DMS79 (cell line): ENCODE results near the gene OR7D2.
"Not testable (repeated sequence)": the region's sequence is repeated elsewhere in the genome, so short reads cannot be mapped to it uniquely, and the experiment has no call there.

Experiments used
- DNase-seq: peaks from one replicate; lab custom pipeline; 2025; lab: John Stamatoyannopoulos, UW

The OR7D2 gene

DNA sequence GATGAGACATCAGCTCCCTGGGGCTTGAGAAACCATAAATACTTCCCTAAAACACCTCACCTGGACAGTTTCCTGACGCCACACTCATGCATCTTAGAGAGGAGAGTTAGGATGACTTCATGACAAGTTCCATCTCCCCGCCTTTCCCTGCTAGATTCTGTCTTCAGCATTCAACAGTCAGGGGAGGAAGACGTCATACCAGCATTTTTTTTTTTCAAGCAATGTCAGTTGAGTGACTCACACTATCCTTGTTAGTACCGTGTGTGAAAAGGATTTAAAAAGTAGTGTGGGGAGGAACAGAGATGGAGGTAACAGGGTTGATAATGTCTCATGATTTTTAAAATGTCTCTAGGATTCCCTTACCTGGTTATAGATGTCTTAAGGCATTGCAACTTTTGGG, at the start of gene OR7D2:
Gene OR7D2, plus strand, starts transcription at position 79 of the 400 bp plus-strand sequence. CDS start 6,803 bp downstream, outside the sequence.
- no peak for DNase-seq

DNA sequence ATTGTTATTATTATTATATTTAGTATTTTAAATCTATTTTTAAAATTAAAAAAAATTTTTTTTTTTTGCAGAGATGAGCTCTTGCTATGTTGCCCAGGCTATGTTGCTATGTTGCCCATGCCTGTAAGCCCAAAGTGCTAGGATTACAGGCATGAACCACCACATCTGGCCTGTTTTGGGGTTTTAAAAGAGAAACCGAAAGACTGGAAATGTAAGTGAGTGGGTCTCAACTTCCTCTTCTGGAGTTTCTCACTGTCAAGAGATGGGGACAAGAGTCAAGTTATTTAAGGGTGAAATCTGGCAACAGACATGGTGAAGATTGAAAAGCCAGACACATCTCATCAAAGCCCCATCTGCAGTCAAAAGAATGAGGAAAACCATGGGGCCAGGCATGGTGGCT, 47.8 kb upstream of the OR7D2 start:
- DNase-seq: no peak

DNA sequence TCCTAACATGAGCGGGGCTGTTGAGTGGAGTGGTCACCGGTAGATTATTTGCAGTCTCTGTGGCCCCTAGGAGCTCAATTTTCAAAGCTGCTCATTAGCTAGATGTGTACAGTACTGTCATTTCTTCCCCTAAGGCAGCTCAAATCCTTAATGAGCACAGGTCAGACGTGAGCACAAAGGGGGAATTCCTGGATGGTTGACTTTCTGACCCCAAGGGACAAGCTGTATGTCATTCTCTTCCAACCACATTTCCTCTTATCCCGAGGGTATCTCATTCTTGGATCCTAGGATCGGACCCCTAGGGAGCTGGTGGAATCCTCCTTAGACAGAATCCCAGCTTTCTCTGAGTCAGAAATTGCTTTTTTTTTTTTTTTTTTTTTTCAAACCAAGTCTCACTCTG, 46.4 kb upstream of the OR7D2 start:
- DNase-seq: no peak

DNA sequence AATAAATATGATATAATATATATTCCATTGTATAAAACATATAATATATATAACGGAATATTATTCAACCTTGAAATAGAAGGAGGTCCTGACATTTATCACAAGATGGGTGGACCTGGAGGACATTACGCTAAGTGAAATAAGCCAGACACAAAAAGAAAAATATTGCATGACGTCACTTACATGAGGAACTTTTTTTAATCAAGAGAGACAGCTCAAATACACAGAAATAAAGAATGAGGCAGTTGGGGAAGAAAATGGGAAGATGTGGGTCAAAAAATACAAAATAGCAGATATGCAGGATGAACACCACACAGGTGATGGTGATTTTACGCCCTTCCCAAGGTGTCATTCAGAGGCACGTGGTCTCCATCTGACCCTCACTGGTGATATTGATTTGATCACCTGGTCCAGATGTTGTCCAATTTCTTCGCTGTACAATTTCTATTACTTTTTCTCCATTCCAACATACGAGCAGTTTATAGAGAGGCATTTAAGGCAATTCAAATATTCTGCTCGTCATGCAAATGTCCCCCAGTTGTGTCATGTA, 39.1 kb upstream of the OR7D2 start:
- DNase-seq: no peak

DNA sequence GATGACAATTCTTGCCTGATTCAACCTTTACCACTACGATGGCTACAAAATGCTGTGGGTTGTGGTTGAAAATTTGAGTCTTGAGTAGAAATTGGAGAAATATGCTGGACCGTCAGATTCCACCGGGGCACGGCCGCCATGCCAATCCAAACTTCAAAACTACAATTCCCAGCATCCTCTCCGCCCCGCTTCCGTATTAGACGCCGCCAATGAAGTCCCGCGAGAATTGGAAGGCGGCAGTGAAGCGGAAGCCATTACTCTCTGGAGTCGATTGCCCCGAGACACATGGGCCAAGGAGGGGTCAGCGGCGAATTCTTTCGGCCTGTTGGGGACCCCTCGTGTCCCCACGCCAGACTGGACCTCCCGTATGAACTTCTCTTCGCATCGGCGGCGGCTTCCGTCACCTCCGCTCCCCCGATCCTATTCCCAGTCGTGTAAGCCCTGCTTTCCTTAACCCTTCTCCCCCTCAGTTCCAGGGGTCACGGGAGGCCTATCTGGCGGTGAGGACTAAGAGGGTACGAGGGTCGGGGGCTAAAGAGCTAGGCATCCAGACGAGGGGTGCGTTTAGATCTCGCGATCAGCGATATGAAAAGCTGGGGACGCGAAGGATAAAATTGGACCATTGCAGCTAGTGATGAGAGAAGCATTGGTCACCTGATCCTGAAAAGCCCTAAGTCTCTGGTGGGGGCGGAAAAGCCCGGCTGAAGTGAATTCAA, 38.5 kb upstream of the OR7D2 start, which contains the start of gene ZNF317:
Gene ZNF317, plus strand, starts transcription at position 239 of the 716 bp plus-strand sequence. CDS start 15,620 bp downstream, outside the sequence.
- peak; percentile 90 for DNase-seq

DNA sequence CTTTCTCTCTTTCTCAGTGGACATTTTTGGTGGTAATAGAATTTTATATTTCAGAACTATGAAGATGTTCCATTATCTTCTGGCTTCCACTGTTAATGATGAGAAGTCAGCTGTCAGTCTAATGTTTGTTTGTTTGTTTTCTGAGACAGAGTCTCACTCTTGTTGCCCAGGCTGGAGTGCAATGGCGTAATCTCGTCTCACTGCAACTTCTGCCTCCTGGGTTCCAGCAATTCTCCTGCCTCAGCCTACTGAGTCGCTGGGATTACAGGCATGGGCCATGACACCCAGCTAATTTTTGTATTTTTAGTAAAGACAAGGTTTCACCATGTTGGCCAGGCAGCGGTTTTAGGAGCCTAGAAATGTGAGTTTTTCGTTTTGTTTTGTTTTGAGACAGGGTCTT, 33.9 kb upstream of the OR7D2 start:
- DNase-seq: no peak

DNA sequence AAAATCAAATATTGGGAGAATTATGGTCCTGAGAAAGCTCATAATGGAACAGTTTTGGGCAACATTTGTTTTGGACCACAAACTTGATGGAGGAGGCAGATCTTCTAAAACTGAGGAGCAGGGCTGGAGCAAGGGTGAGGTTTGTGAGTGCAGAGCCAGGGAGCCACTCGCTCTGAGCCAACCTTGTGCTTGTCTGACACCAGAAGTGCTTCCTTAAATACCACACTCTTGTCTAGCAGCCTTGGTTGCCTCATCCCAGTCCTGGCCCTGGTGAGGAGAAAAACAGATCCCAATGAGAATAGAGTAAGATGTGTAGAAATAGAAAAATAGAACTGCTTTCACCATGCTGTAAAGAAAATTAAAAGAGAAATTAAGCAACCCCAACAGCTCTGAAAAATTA, 31.9 kb upstream of the OR7D2 start:
- DNase-seq: no peak

DNA sequence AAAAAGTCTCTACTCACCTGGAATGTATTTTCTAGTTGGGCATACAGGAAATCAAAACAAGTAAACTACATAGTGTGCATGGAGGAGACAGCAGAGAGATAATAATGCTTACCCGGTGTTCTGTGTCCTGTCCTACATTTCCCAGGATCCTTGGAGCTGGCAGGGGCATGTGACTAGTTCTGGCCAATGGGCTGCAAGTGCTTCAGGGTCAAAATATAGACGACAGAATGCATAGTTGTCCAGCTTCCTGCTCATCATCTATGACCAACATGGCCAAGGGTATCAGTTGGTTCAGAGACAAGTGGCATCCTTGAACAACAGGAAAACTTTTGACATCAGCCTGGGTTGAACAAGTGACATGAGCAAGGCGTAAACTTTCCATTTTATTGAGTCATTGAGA, 30.1 kb upstream of the OR7D2 start:
- DNase-seq: no peak

DNA sequence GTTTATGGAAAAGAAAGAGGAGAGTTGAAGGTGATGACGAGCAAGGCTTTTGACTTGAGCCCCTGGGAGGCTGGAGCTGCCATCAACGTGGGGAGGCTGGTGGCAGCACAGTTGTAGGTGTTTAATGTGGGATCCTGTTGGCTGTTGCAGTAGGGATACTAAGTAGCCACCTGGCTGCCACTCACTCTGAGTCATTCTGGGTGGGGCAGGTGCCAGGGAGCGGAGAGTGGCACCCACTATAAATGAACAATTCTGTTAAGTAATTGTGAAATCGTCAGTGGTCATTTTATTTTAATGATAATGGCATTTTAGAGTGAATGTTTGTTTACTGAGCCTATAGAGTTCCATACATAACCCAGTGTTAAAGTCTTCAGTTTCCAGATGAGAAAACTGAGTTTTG, 28.8 kb upstream of the OR7D2 start:
- no peak for DNase-seq

DNA sequence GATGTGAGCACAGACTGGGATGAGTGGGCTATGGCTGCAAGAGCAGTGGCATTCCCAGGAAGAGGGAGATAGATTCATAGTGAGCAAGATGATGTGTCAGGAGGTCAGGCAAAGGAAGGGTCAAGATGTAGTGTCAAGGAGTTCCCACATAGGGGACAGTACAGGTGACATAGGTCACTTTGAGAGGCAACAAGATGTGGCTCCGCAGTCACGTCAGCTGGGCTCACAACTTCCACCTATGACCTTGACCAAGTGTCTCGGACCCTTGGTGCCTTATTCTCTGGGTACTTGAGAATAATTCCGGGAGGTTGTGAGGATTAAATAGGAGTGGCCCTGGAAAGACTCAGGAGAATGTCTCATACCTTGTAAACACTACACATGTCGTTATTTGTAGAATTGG, 28.1 kb upstream of the OR7D2 start:
- DNase-seq: no peak

DNA sequence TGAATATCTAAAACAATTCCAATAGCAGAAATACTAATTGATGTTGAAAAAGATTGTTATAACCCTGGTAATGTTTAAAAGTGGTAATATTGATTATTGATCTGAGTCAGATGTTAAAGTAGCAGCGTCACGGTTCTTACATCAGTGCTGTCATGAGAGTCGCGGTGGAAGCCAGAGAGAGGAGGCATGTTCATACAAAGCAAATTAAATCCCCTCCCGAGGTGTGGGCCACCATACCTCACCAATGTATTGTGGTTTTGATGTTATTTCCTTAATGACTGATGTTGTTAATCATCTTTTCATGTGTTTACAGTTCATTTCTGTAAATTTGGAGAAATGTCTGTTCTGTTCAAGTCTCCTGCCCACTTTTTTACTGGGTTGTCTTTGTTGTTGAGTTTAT, 27.4 kb upstream of the OR7D2 start:
- no peak for DNase-seq

DNA sequence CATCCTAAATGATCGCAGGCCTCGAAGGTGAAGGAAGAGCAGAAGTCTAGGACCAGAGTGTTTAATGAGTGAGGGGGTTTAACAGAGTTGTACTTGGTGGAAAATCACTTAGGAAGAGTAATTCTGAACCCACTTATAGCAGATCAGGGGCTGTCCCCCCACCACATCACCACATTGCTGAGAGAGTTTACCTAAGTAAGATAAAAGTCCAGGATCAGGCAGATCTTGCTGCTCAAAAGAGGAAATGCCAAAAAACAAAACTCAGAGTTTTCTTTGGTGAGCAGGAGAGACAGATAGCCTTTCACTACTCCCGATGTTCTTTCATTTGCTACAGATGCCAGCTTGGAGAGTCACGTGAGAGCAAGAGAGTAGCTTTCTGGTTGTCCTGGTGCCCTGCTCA, 23.2 kb upstream of the OR7D2 start:
- DNase-seq: no peak

DNA sequence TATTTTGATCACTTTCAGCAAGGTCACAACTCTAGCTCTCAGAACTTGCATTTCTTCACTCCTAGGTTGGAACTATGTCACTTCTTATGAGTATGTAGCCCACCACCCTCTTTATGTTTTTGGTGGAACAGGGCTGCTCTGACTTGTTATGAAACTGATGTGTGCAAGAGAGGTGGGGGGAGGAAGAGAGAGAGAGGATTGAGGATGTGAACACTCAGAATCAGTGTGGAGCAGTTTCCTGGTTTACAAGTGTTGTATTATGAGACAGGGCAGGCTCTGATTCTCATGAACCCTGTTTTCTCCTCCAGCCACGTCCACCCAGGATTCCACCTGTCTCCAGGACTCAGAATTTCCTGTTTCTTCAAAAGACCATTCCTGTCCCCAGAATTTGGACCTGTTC, 22.5 kb upstream of the OR7D2 start:
- no peak for DNase-seq

DNA sequence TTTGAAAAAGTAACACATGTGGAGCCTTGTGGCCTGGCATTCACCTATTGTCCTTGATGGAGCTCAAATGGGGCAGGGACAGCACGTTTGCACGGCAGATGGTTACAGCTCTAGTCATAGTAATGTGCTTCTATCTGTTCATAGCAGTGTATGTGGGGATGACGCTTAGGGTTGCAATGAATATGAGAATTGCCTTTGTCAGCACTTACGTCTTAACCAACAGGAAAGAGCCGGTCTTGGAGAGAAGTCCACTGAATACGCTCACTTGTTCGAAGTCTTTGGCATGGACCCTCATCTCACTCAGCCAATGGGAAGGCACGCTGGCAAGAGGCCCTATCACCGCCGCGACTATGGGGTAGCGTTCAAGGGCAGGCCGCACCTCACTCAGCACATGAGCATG, 18.9 kb upstream of the OR7D2 start:
- DNase-seq: no peak

DNA sequence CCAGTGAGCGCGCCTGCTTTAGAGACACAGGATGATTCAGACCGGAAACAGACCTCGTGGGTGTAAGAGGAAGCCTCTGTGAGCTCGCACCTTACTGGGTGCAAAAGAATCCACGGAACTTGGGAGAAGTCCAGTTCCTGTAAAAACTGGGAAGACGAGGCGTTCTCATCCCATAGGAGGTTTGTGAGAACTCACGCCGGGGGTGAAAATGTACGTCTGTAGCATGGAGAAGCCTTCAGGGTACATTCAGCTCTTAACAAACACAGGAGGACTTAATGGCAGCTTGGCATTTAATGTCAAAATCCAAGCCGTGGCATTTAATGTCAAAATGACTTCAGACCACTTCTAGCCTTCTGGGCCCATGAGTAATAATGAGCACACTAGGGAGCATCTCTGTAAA, 17.4 kb upstream of the OR7D2 start:
- DNase-seq: no peak

DNA sequence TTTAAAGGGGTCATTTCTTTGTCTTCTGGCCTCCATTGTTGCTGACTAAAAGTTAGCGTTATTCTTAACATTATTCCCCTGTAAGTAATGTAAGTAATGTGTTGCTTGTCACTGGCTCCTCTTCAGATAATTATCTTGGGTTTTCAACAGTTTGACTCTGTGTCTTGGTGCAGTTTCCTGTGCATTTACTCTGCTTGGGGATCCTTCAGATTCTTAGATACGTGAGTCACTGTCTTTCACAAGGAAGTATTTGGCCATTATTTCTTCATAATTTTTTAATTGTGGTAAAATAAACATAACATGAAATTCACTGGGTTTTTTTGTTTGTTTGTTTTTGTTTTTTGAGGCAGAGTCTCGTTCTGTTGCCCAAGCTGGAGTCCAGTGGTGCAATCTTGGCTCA, 13.5 kb upstream of the OR7D2 start:
- DNase-seq: no peak

DNA sequence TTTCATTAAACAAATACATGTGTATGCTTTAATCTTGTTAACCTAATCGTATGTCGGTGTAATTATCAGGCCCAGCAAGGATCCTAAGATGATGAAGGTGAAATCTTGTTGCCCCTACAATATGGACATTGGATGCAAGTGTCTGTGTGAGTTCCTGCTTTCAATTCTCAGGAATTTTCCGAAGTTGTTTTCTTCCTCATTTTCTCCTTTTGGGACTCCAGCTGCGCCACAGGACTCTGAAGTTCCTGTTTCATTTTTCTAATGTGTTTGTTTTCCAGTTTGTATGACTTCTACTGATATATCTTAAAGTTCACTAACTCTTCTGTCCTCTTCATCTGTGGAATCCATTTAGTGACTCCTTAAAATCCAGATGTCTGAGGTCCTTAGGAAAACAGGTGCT, 11.9 kb upstream of the OR7D2 start:
- DNase-seq: no peak

DNA sequence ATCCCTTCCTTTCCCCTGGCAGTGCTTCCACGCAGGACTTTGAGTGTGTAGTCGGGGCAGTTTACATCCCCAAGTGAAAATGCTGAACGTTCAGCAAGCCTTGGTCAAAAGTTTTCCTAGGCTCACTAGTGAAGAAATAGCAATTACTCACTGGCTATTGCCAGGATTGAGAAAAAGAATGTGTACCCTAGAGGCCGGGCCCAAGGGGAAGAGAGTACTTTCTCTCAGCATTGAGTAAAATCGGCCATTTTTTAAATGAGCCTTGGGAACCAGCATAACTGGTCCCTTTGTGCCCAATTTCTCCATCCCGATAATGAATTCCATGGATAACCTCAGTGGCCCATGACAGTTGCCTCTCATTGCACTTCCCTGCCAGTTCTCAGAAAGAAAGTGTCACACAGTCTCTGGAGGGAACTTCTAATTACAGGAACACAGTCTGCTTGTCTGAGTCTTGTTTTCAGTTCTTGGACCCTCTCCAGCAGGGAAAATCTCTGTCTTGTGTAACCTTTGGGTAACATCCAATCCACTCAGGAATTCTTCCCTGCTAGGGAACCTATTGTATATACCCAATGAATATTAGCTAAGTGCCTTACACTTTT, 7.3 kb upstream of the OR7D2 start:
- DNase-seq: no peak

DNA sequence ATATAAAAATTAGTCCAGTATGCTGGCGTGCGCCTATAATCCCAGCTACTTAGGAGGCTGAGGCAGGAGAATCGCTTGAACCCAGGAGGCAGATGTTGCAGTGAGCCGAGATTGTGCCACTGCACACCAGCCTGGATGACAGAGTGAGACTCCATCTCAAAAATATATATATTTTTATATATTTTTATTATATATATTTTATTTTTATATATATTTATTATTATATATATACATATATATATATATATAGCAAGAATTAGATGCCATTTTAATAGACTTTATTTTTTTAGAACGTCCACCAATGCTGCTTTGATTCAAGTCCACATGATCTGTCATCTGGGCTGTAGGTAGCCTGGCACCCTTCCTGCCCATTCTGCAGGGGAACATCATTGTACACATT, 3.5 kb upstream of the OR7D2 start:
- DNase-seq: no peak

DNA sequence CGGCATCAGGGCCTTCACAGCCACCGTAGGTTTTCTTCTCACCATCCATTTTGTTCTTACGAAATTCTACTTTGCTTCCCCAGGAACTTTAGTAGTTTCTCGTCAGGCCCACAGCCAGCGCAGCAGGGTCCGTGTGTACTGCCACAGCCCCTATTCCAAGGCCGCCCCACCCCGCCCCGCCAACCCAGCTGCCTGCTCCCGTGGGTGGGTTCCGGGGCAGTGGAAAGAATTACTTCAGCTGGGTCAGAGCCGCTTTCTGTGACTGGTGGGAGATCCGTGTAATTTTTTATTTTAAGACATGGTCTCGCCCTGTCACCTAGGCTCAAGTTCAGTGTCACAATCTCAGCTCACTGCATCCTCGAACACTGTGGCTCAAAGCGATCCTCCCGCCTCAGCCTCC, 4.2 kb downstream of the OR7D2 start:
- no peak for DNase-seq

DNA sequence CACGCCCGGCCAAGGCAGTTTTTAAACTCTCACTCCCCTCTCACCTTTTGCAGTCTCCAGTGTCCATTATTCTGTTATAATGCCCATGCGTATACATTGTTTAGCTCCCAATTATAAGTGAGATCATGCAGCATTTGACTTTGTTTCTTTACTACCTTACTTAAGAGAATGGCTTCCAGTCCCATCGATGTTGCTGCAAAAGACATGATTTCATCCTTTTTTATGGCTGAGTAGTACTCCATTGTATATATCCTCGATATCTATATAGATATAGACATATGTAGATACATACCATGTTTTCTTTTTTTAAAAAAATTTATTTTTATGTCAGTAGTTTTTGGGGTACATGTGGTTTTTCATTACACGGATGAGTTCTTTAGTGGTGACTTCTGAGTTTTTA, 8.4 kb downstream of the OR7D2 start:
- DNase-seq: no peak

DNA sequence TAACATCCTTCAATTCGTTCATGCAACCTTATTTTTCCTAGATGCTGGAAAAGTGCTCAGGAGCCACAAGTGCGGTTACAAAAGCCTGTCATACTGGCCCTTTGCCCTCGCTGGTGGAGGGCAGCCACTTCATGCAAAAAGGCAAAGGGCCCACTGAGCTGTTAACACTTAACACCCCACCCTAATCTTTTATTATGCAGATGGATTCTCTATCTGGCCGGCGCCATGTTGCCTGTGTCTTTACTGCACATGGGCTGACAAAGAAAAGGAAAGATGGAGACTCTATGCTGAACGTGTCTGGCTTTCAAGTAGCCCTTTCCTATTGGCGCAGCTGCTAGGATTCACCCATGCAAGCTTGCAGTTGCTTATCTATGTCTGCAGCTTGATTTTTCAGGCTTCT, 10.8 kb downstream of the OR7D2 start:
- DNase-seq: no peak

DNA sequence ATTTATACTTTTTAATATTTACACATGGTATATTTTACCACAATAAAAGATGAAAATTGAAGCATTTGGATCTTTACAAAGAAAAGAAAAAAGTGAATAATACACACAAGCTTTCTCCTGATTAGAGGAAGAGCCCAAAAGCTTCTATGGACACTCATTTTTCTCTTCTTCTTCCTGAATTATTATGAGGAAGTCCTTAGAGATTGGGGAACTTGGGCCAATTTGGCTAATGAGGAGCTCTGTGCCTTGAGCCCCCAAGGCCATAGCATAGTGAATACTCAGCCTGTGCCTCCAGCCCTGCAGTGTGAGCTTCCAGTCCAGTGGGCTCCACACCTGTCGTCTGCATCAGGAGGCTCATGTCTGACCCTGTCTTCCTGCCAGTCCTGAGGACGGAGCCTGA, 19.3 kb downstream of the OR7D2 start:
- DNase-seq: not testable (repeated sequence)
